HepG2 (cell line): ENCODE results near the gene GDF15. TPM values are rescaled to one million over a fixed set of nuclear protein-coding genes. Genes with fewer than 3 reads are reported as not detected.

ENCODE experiments used
- ARID5B ChIP-seq: IDR thresholded peaks from 2 replicates; pipeline ENCODE4 v1.4.0; 2020; ENCODE audit warnings: mild to moderate bottlenecking, missing genetic modification reagents
- ELF4 ChIP-seq: sonication (generic); formaldehyde crosslinking; IDR thresholded peaks from 2 replicates; pipeline ENCODE4 v1.5.0; 2020; ENCODE audit warnings: missing genetic modification reagents, mild to moderate bottlenecking, moderate library complexity, borderline replicate concordance
- EZH2 ChIP-seq: conservative IDR thresholded peaks from 2 replicates; pipeline ENCODE4 v1.6.1; 2012; ENCODE audit warnings: mild to moderate bottlenecking, low read depth, low read length, moderate library complexity
- GABPA ChIP-seq, 2 experiments: IDR thresholded peaks; 2 replicates each; pipeline ENCODE4 v1.6.1; 2011 to 2016; ENCODE audit warnings: low read depth in 2 of 2, low read length in 1 of 2, missing biosample characterization in 1 of 2, missing genetic modification characterization in 1 of 2
- RAD21 ChIP-seq: fragments of 450-650 bp; formaldehyde crosslinking; IDR thresholded peaks from 2 replicates; pipeline ENCODE4 v1.5.0; 2020; ENCODE audit warnings: mild to moderate bottlenecking
- REST ChIP-seq, 2 experiments: IDR thresholded peaks; 2 replicates each; pipeline ENCODE4 v1.6.1; 2011 to 2012; ENCODE audit warnings: low read length in 2 of 2, borderline replicate concordance in 1 of 2, low read depth in 1 of 2, mild to moderate bottlenecking in 1 of 2, moderate library complexity in 1 of 2
- RXRB ChIP-seq: IDR thresholded peaks from 2 replicates; pipeline ENCODE4 v1.6.1; 2016; ENCODE audit warnings: borderline replicate concordance, missing genetic modification reagents, missing compliant biosample characterization
- SAFB2 ChIP-seq: sonication (generic); formaldehyde crosslinking; IDR thresholded peaks from 2 replicates; pipeline ENCODE4 v1.5.1; 2020; ENCODE audit warnings: missing genetic modification reagents, low read depth, mild to moderate bottlenecking, borderline replicate concordance
- SATB2 ChIP-seq: sonication (generic); formaldehyde crosslinking; IDR thresholded peaks from 2 replicates; pipeline ENCODE4 v1.5.0; 2020; ENCODE audit warnings: missing genetic modification reagents
- TEAD3 ChIP-seq: optimal IDR thresholded peaks from 2 replicates; pipeline ENCODE3; 2016; ENCODE audit warnings: borderline replicate concordance
- TFAP4 ChIP-seq: sonication (generic); IDR thresholded peaks from 2 replicates; pipeline ENCODE4 v1.6.1; 2016; ENCODE audit warnings: low read depth, borderline replicate concordance
- ZNF235 ChIP-seq: sonication (generic); formaldehyde crosslinking; IDR thresholded peaks from 2 replicates; pipeline ENCODE4 v1.8.1; 2023; ENCODE audit warnings: mild to moderate bottlenecking, missing genetic modification reagents, borderline replicate concordance
- ZNF350 ChIP-seq: sonication (generic); formaldehyde crosslinking; IDR thresholded peaks from 2 replicates; pipeline ENCODE4 v1.4.0; 2020; ENCODE audit warnings: mild to moderate bottlenecking, low read depth, missing genetic modification reagents, borderline replicate concordance
- ZNF362 ChIP-seq: sonication (generic); formaldehyde crosslinking; IDR thresholded peaks from 2 replicates; pipeline ENCODE4 v1.4.0; 2020; ENCODE audit warnings: missing genetic modification reagents, mild to moderate bottlenecking, borderline replicate concordance
- ZNF512 ChIP-seq: sonication (generic); formaldehyde crosslinking; IDR thresholded peaks from 2 replicates; pipeline ENCODE4 v1.4.0; 2020; ENCODE audit warnings: mild to moderate bottlenecking, missing genetic modification reagents
- ZNF629 ChIP-seq: sonication (generic); formaldehyde crosslinking; conservative IDR thresholded peaks from 2 replicates; pipeline ENCODE4 v1.5.0; 2020; ENCODE audit warnings: missing genetic modification reagents
- polyA plus RNA-seq, 8 experiments: library from polyadenylated mRNA; depleted of rRNA in 3 of 8; stranded (reverse) in 7 of 8; unstranded in 1 of 8; fragments of >200 nt; fragmentation: Illumina TruSeq in 4 of 8; extraction: Trizol in 4 of 8; gene quantifications; 2 replicates each; pipeline versions ENCODE4 v1.2.1 to v1.2.3, GENCODE V29; 2011 to 2016; ENCODE audit warnings: low read depth in 4 of 8, missing spikeins in 1 of 8, mixed read lengths in 1 of 8; ENCODE audit not compliant: insufficient read depth in 1 of 8
- total RNA-seq, 5 experiments: library from RNA; depleted of rRNA; stranded (reverse); fragments of >200 nt; fragmentation: Illumina TruSeq; extraction: Trizol; gene quantifications; 2 replicates each; pipeline ENCODE4 v1.2.3, GENCODE V29; 2016; ENCODE audit warnings: low read depth in 1 of 5

Gene GDF15
- total and polyA plus RNA-seq, 2 of the 13 experiments (the other 11 are each of a cell fraction or from before 2014, with no cell fraction given) = 146 to 422 TPM

- peak; percentile 97 for TF ChIP-seq RXRB (CRISPR knock-in tag)
- TF ChIP-seq TEAD3 (CRISPR knock-in tag) = peak; percentile 69
- TF ChIP-seq ELF4 (CRISPR knock-in tag) = 0 out of 2 replicates have a peak, but pooled peaks have one; percentile 49
- TF ChIP-seq SAFB2 (CRISPR knock-in tag) = no peak
- TF ChIP-seq ZNF362 (CRISPR knock-in tag) = peak; percentile 58; the same call in 1 of the 2 replicates
- TF ChIP-seq RAD21 (CRISPR knock-in tag) = no peak
- peak; percentile 58; the same call in 1 of the 2 replicates for TF ChIP-seq TFAP4
- TF ChIP-seq ARID5B (CRISPR knock-in tag) = peak; percentile 88
- TF ChIP-seq ZNF350 (CRISPR knock-in tag) = peak; percentile 51; the same call in 1 of the 2 replicates
- TF ChIP-seq REST (IDR thresholded peaks at IDR 0.05; ENCODE audit: borderline replicate concordance in 1 of 2, low read depth in 1 of 2, low read length in 2 of 2) = no peak; a peak in 1 of 4 replicates
- no peak for TF ChIP-seq GABPA (IDR thresholded peaks at IDR 0.05; ENCODE audit: low read depth, low read length)
- TF ChIP-seq GABPA (CRISPR knock-in tag; IDR thresholded peaks at IDR 0.05; ENCODE audit: low read depth) = peak; percentile 82
- peak; percentile 67; the same call in 1 of the 2 replicates for TF ChIP-seq ZNF512 (CRISPR knock-in tag)
- 0 out of 2 replicates have a peak, but pooled peaks have one; percentile 7 for TF ChIP-seq ZNF629 (CRISPR knock-in tag)
- no peak for TF ChIP-seq SATB2 (CRISPR knock-in tag)
- no peak for TF ChIP-seq ZNF235
- TF ChIP-seq EZH2 = no peak
Measured at GRCh38 chr19:18364826-18365528, 21.0 kb upstream of the GDF15 start (continued).
